Fibroblast of skin of scalp (primary cell): ENCODE measurements around the gene POLR2F.
"Not testable (repeated sequence)": the region's sequence is repeated elsewhere in the genome, so short reads cannot be mapped to it uniquely, and the experiment has no call there.

Experiments used
- DNase-seq: peaks from one replicate; pipeline ENCODE4 v3.0.0-alpha.2; 2013

POLR2F gene

GRCh38 chr22:37925767-37926166 lies 27.7 kb upstream of the POLR2F start:
- no peak for DNase-seq

GRCh38 chr22:37926358-37926757 lies 27.1 kb upstream of the POLR2F start:
- no peak for DNase-seq

GRCh38 chr22:37926771-37927636 lies 26.5 kb upstream of the POLR2F start:
- no peak for DNase-seq

GRCh38 chr22:37927637-37927936 lies 25.9 kb upstream of the POLR2F start:
- DNase-seq: no peak

- DNase-seq: no peak
Measured at GRCh38 chr22:37929390-37929789, 24.1 kb upstream of the POLR2F start.

- DNase-seq: peak; percentile 44
Measured at GRCh38 chr22:37930270-37930951, 23.1 kb upstream of the POLR2F start.

GRCh38 chr22:37930952-37931440 lies 22.5 kb upstream of the POLR2F start:
- DNase-seq: no peak

GRCh38 chr22:37931893-37932389 lies 21.6 kb upstream of the POLR2F start:
- no peak for DNase-seq

- DNase-seq: no peak
Measured at GRCh38 chr22:37932401-37932800, 21.1 kb upstream of the POLR2F start.

- peak; percentile 33 for DNase-seq
Measured at GRCh38 chr22:37932821-37933578, 20.5 kb upstream of the POLR2F start.

- peak; percentile 98 for DNase-seq
Measured at GRCh38 chr22:37933711-37934376, 19.7 kb upstream of the POLR2F start.

- DNase-seq: no peak
Measured at GRCh38 chr22:37940698-37941376, 12.7 kb upstream of the POLR2F start.

GRCh38 chr22:37942133-37942532 lies 11.4 kb upstream of the POLR2F start:
- no peak for DNase-seq

- no peak for DNase-seq
Measured at GRCh38 chr22:37943136-37943824, 10.2 kb upstream of the POLR2F start.

- no peak for DNase-seq
Measured at GRCh38 chr22:37943825-37944198, 9.7 kb upstream of the POLR2F start.

GRCh38 chr22:37944423-37944822 lies 9.1 kb upstream of the POLR2F start:
- DNase-seq: not testable (repeated sequence)

GRCh38 chr22:37947142-37947795 lies 6.2 kb upstream of the POLR2F start:
- DNase-seq: not testable (repeated sequence)

GRCh38 chr22:37951305-37951704 lies 2.2 kb upstream of the POLR2F start:
- peak; percentile 42 for DNase-seq

GRCh38 chr22:37952629-37953028 lies 870 bp upstream of the POLR2F start:
- DNase-seq: not testable (repeated sequence)

- DNase-seq: no peak
Measured at GRCh38 chr22:37953062-37953436, 450 bp upstream of the POLR2F start.

- no peak for DNase-seq
Measured at GRCh38 chr22:37954686-37955085, 1.2 kb downstream of the POLR2F start.
